Measurements from ENCODE around the gene SIGLEC1. TPM values are rescaled to one million over a fixed set of nuclear protein-coding genes. Genes with fewer than 3 reads are reported as not detected.

SIGLEC1 gene
- total RNA-seq, 1 experiment from 2014 or later = not detected

DNA sequence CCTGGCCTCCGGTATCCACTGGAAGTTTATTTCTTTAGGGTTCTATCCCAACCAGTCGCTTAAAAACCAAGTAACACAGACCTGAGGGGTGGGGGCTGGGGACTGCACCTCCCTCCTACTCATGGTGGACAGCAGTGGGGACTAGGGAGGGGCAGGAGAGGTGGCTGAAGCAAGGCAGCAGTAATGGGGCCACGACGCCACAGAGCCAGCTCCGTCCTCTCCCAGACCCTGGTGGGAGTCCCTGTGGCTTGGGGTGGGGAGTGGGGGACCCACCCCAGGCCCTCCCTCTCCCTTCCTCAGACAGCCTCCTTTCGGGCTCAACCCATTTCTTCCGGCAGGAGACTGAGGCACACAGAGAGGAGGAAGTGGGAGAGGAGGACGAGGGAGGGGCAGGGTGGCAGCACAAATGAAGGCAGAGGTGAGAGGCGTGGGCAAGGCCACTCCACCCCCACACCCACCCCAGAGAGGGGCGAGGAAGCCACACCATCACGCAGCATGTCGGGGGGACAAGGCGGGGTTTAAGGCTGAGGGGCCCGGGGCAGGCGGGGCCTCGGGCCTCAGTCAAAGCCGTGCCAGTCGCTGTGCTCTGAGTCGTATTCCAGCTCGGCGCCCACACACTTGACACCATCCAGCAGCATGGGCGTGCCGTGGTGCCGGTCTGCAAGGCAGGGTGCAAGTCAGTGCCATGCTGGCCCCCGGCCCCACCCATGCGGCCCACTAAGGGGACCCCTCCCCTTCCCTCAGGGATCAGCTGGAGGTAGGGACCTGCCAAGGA lies 41.3 kb upstream of the SIGLEC1 start:
- no peaks in the 10 kb centered on the region for H3K27me3 ChIP-seq (replicated peaks; ENCODE audit: insufficient read depth, low read depth, low read length, poor library complexity)
- BruUV-seq (replicated peaks) = TSS peak; percentile 85
- H3K36me3 ChIP-seq (ENCODE audit: insufficient read depth, low read length, poor library complexity, severe bottlenecking) = peaks cover 9% of the 10 kb centered on the region
- ChIA-PET POLR2A (ENCODE audit: low non-redundant PET) (no interaction called here), CTCF (interaction anchor here (0.6 to 1.5 kb wide), 6 partner anchors 12 to 101 kb away, joined by 3 to 6 read pairs (median 4); partner anchors contain the start of genes ADISSP and SPEF1)
- no peak for TF ChIP-seq EZH2 (IDR thresholded peaks at IDR 0.05; ENCODE audit: borderline replicate concordance, low read depth, low read length, poor library complexity, severe bottlenecking)
- TF ChIP-seq, protein P1, sequence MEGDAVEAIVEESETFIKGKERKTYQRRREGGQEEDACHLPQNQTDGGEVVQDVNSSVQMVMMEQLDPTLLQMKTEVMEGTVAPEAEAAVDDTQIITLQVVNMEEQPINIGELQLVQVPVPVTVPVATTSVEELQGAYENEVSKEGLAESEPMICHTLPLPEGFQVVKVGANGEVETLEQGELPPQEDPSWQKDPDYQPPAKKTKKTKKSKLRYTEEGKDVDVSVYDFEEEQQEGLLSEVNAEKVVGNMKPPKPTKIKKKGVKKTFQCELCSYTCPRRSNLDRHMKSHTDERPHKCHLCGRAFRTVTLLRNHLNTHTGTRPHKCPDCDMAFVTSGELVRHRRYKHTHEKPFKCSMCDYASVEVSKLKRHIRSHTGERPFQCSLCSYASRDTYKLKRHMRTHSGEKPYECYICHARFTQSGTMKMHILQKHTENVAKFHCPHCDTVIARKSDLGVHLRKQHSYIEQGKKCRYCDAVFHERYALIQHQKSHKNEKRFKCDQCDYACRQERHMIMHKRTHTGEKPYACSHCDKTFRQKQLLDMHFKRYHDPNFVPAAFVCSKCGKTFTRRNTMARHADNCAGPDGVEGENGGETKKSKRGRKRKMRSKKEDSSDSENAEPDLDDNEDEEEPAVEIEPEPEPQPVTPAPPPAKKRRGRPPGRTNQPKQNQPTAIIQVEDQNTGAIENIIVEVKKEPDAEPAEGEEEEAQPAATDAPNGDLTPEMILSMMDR (conservative IDR thresholded peaks at IDR 0.05; ENCODE audit: low read depth, low read length) = no peak
- H3K4me3 ChIP-seq (ENCODE audit: low read depth, low read length, poor library complexity, severe bottlenecking) = no peak overlapping the region
- no peak for DNase-seq (ENCODE audit: low spot score)
- intact Hi-C loops (cut with micrococcal nuclease; ENCODE audit: unreplicated experiment) = loop anchor here (1.0 kb wide), 1 partner anchor 28 kb away; the partner anchor contains the start of gene SPEF1
- no peaks in the 10 kb centered on the region for H3K4me1 ChIP-seq (ENCODE audit: insufficient read depth, low read length, poor library complexity, severe bottlenecking)
- H3K27ac ChIP-seq (ENCODE audit: low read depth, low read length, poor library complexity, severe bottlenecking) = no peak overlapping the region
- no peaks in the 10 kb centered on the region for H3K9me3 ChIP-seq (ENCODE audit: low read depth, low read length, poor library complexity, severe bottlenecking)

DNA sequence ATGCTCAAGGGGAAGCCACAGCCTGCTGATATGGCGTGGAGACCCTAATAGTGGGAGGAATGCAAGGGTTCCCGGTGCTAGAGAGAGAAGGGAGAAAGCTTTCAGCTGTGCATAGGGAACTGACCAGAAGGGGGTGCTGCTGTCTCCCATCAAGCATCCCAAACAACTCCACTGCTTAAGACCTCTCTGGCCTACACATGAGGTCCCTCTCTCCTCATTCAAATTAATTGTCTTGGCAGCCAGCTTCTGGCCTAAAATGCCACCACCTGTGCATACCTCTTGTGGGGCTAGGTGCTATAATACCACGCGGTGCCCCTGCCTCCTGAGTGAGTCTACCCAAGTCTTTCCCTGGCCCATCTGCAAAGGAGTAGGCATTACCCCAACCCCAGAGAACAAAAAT lies 40.7 kb upstream of the SIGLEC1 start:
- peak; percentile 72 for DNase-seq (ENCODE audit: low spot score)
- TF ChIP-seq, protein P1 (conservative IDR thresholded peaks at IDR 0.05; ENCODE audit: low read depth, low read length) = peak; percentile 85
- TF ChIP-seq EZH2 (IDR thresholded peaks at IDR 0.05; ENCODE audit: borderline replicate concordance, low read depth, low read length, poor library complexity, severe bottlenecking) = no peak
- Histone ChIP-seq H3K4me1 (ENCODE audit: insufficient read depth, low read length, poor library complexity, severe bottlenecking) (no peaks in the 10 kb centered on the region), H3K9me3 (ENCODE audit: low read depth, low read length, poor library complexity, severe bottlenecking) (no peaks in the 10 kb centered on the region), H3K36me3 (ENCODE audit: insufficient read depth, low read length, poor library complexity, severe bottlenecking) (peaks cover 9% of the 10 kb centered on the region), H3K27me3 (replicated peaks; ENCODE audit: insufficient read depth, low read depth, low read length, poor library complexity) (no peaks in the 10 kb centered on the region), H3K27ac (ENCODE audit: low read depth, low read length, poor library complexity, severe bottlenecking) (no peak overlapping the region), H3K4me3 (ENCODE audit: low read depth, low read length, poor library complexity, severe bottlenecking) (no peak overlapping the region)
- no TSS peak for BruUV-seq (replicated peaks)
- ChIA-PET CTCF (interaction anchor here (0.6 to 1.5 kb wide), 6 partner anchors 11 to 102 kb away, joined by 3 to 6 read pairs (median 4); partner anchors contain the start of genes ADISSP and SPEF1), POLR2A (ENCODE audit: low non-redundant PET) (no interaction called here)
- intact Hi-C loops (cut with micrococcal nuclease; ENCODE audit: unreplicated experiment) = loop anchor here (1.0 kb wide), 1 partner anchor 28 kb away; the partner anchor contains the start of gene SPEF1

DNA sequence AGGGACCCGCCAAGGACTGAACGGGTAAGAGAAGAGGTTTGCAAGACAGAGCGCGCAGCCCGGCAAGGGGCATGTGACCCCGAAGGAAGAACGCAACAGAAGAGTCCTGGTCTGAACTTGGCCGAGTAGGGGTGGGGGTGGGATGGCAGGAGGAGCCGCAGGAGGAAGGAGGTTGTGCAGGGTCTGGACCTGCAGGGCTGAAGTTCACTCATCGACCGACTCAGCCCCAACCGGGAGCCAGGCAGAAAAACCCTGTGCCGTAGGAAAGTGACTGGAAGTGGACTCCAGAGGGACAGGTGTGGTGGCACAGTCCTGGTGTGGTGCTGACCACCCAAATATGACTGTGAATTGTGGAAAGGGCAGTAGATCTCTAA lies 40.0 kb upstream of the SIGLEC1 start:
- ChIA-PET CTCF (interaction anchor here (0.6 to 1.5 kb wide), 5 partner anchors 10 to 320 kb away, joined by 3 to 4 read pairs (median 4); partner anchors contain the start of genes ADISSP and SPEF1), POLR2A (ENCODE audit: low non-redundant PET) (no interaction called here)
- H3K9me3 ChIP-seq (ENCODE audit: low read depth, low read length, poor library complexity, severe bottlenecking) = no peaks in the 10 kb centered on the region
- peaks cover 5% of the 10 kb centered on the region for H3K36me3 ChIP-seq (ENCODE audit: insufficient read depth, low read length, poor library complexity, severe bottlenecking)
- TF ChIP-seq EZH2 (IDR thresholded peaks at IDR 0.05; ENCODE audit: borderline replicate concordance, low read depth, low read length, poor library complexity, severe bottlenecking) = no peak
- TF ChIP-seq, protein P1 (conservative IDR thresholded peaks at IDR 0.05; ENCODE audit: low read depth, low read length) = no peak
- no peaks in the 10 kb centered on the region for H3K4me1 ChIP-seq (ENCODE audit: insufficient read depth, low read length, poor library complexity, severe bottlenecking)
- H3K27me3 ChIP-seq (replicated peaks; ENCODE audit: insufficient read depth, low read depth, low read length, poor library complexity) = no peaks in the 10 kb centered on the region
- no peak overlapping the region for H3K4me3 ChIP-seq (ENCODE audit: low read depth, low read length, poor library complexity, severe bottlenecking)
- intact Hi-C loops (cut with micrococcal nuclease; ENCODE audit: unreplicated experiment) = no loop called here
- no peak overlapping the region for H3K27ac ChIP-seq (ENCODE audit: low read depth, low read length, poor library complexity, severe bottlenecking)
- DNase-seq (ENCODE audit: low spot score) = no peak
- no TSS peak for BruUV-seq (replicated peaks)
